CD14-positive monocyte (primary cell): Measurements from ENCODE around the gene ADK. TPM values are rescaled to one million over a fixed set of nuclear protein-coding genes. Genes with fewer than 3 reads are reported as not detected.
A peak's percentile ranks its signal among the peaks of the same experiment; 100 is the strongest.

Experiments used
- DNase-seq, 3 donors: peaks; one replicate each; pipeline ENCODE4 v3.0.0-alpha.2; 2011 to 2022
- H2AFZ ChIP-seq: 2 replicates; pipeline ENCODE4 v1.6.0; 2012; ENCODE audit warnings: mild to moderate bottlenecking, low read depth, low read length, inconsistent platforms; ENCODE audit not compliant: insufficient read depth, poor library complexity, severe bottlenecking
- H3K27ac ChIP-seq, 2 donors: 1 replicate in 1 of 2; 2 replicates in 1 of 2; pipeline ENCODE4 v1.5.1; 2012 to 2013; ENCODE audit warnings: low read length in 2 of 2, control low read depth in 1 of 2, inconsistent platforms in 1 of 2, low read depth in 1 of 2, mild to moderate bottlenecking in 1 of 2
- H3K27me3 ChIP-seq, 2 donors: one replicate each; pipeline versions ENCODE4 v1.6.0 to v1.6.1; 2011 to 2013; ENCODE audit warnings: low read length in 2 of 2; ENCODE audit not compliant: control insufficient read depth in 2 of 2, insufficient read depth in 2 of 2
- H3K36me3 ChIP-seq, 2 donors: replicated peaks in 1 of 2; 1 replicate in 1 of 2; 2 replicates in 1 of 2; pipeline versions ENCODE4 v1.5.1 to v1.6.1; 2012 to 2013; ENCODE audit warnings: low read length in 2 of 2, control low read depth in 1 of 2, inconsistent platforms in 1 of 2, mild to moderate bottlenecking in 1 of 2; ENCODE audit not compliant: insufficient read depth in 2 of 2, control insufficient read depth in 1 of 2
- H3K4me1 ChIP-seq, 2 donors: 1 replicate in 1 of 2; 2 replicates in 1 of 2; pipeline versions ENCODE4 v1.5.1 to v1.6.1; 2012 to 2013; ENCODE audit warnings: low read length in 2 of 2, control low read depth in 1 of 2, inconsistent platforms in 1 of 2, mild to moderate bottlenecking in 1 of 2, moderate library complexity in 1 of 2; ENCODE audit not compliant: insufficient read depth in 2 of 2, control insufficient read depth in 1 of 2
- H3K4me2 ChIP-seq: replicated peaks from 2 replicates; pipeline ENCODE3; 2012; ENCODE audit warnings: low read length, moderate library complexity, mild to moderate bottlenecking; ENCODE audit not compliant: poor library complexity, severe bottlenecking; ENCODE audit errors: extremely low read depth
- H3K4me3 ChIP-seq, 3 experiments: fragments of 200-600 bp in 1 of 3; sonication (generic) in 1 of 3; replicated peaks in 1 of 3; 1 replicate in 2 of 3; 2 replicates in 1 of 3; pipeline ENCODE4 v1.5.1; 2011 to 2013; ENCODE audit warnings: low read length in 3 of 3, mild to moderate bottlenecking in 3 of 3, control low read depth in 2 of 3, low read depth in 2 of 3, inconsistent platforms in 1 of 3, moderate library complexity in 1 of 3
- H3K79me2 ChIP-seq: 2 replicates; pipeline ENCODE4 v1.6.0; 2012; ENCODE audit warnings: mild to moderate bottlenecking, control low read depth, inconsistent platforms, low read length, moderate library complexity; ENCODE audit not compliant: insufficient read depth
- H3K9ac ChIP-seq: 2 replicates; pipeline ENCODE4 v1.6.0; 2017; ENCODE audit warnings: low read length, mild to moderate bottlenecking; ENCODE audit not compliant: insufficient read depth, poor library complexity, severe bottlenecking
- H3K9me3 ChIP-seq, 2 donors: replicated peaks in 1 of 2; 1 replicate in 1 of 2; 2 replicates in 1 of 2; pipeline versions ENCODE4 v1.5.1 to v1.6.1; 2012 to 2013; ENCODE audit warnings: low read length in 2 of 2, control low read depth in 1 of 2; ENCODE audit not compliant: control insufficient read depth in 1 of 2, insufficient read depth in 1 of 2
- H4K20me1 ChIP-seq: 2 replicates; pipeline ENCODE4 v1.6.0; 2012; ENCODE audit warnings: mild to moderate bottlenecking, low read length, control low read depth, moderate library complexity; ENCODE audit not compliant: insufficient read depth
- H3K27ac Mint-ChIP-seq, 7 donors: one replicate each; pipeline ENCODE4 v1.8.0; 2020; ENCODE audit warnings: mild to moderate bottlenecking in 7 of 7, mixed read lengths in 7 of 7, moderate library complexity in 6 of 7, inconsistent platforms in 2 of 7
- H3K27me3 Mint-ChIP-seq, 3 donors: one replicate each; pipeline ENCODE4 v1.8.0; 2021 to 2022; ENCODE audit warnings: low read depth in 3 of 3, mild to moderate bottlenecking in 3 of 3, mixed read lengths in 3 of 3, moderate library complexity in 3 of 3, inconsistent platforms in 1 of 3
- H3K36me3 Mint-ChIP-seq, 2 donors: one replicate each; pipeline ENCODE4 v1.8.0; 2020; ENCODE audit warnings: mixed read lengths in 2 of 2, inconsistent platforms in 1 of 2, mild to moderate bottlenecking in 1 of 2
- H3K4me1 Mint-ChIP-seq: one replicate; pipeline ENCODE4 v1.8.0; 2020; ENCODE audit warnings: mild to moderate bottlenecking, mixed read lengths
- H3K4me3 Mint-ChIP-seq, 2 donors: one replicate each; pipeline ENCODE4 v1.8.0; 2020; ENCODE audit warnings: mild to moderate bottlenecking in 2 of 2, mixed read lengths in 2 of 2, moderate library complexity in 1 of 2
- H3K9me3 Mint-ChIP-seq, 7 donors: one replicate each; pipeline ENCODE4 v1.8.0; 2020 to 2022; ENCODE audit warnings: mixed read lengths in 7 of 7, mild to moderate bottlenecking in 6 of 7, moderate library complexity in 6 of 7, inconsistent platforms in 2 of 7
- WGBS: methylation state at CpG from one replicate; pipeline ENCODE4 v1.1.5; 2013; ENCODE audit warnings: missing lambda C conversion rate; ENCODE audit not compliant: insufficient coverage; 5-methylcytosine and 5-hydroxymethylcytosine counted together
- intact Hi-C, 2 donors: fragments of 100-400 bp; cut with micrococcal nuclease; formaldehyde crosslinking; loops; one replicate each; pipeline versions ENCODE4 v1.15.0 to v1.15.1; 2023
- polyA plus RNA-seq, 3 donors: library from polyadenylated mRNA; depleted of rRNA in 1 of 3; unstranded in 2 of 3; stranded (reverse) in 1 of 3; fragments of 300-500 nt in 2 of 3; fragments of >200 nt in 1 of 3; fragmentation: Illumina TruSeq in 2 of 3; gene quantifications; 1 replicate in 2 of 3; 2 replicates in 1 of 3; pipeline ENCODE4 v1.2.3, GENCODE V29; 2012 to 2021
- TF ChIP-seq, protein P1 (sequence below): fragments of 200-600 bp; IDR thresholded peaks from one replicate; pipeline ENCODE4 v1.8.0; 2022; ENCODE audit warnings: antibody characterized with exemption, mild to moderate bottlenecking

Gene ADK
- polyA plus RNA-seq, 3 donors = 6.4 to 38.2 (median 35.7) TPM

DNA sequence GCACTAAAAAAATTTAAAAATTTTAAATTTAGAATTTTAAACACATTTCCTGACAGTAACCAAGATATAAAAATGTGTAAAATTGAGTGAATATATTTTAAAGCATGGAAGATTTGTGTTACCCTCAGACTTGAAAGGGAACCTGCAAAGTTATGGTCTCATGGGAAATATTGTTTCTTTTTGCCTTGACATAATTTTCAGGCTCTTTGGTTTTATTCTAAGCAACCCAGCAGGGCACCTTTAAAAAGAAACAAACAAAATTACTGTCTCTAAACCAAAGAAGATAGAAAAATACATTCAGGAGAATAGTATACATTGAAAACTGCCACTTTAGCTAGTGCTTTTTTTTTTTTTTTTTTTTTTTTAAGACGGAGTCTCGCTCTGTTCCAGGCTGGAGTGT is 87.5 kb downstream of the ADK start:
- H2AFZ ChIP-seq = peak overlapping the region; percentile 51
- H3K4me2 ChIP-seq = peak overlapping the region; percentile 54
- H3K36me3 ChIP-seq = peaks cover 8 to 9% of the 10 kb centered on the region in 2 donors
- intact Hi-C loops = no loop called here
- Mint-ChIP-seq H3K4me3 (no peak overlapping the region), H3K36me3 (peaks cover 7 to 12% of the 10 kb centered on the region in 2 donors), H3K27me3 (no peaks in the 10 kb centered on the region), H3K9me3 (no peaks in the 10 kb centered on the region), H3K4me1 (peaks cover 10% of the 10 kb centered on the region), H3K27ac (no peak overlapping the region)
- DNase-seq = no peak
- peak overlapping the region in 1 of 2 donors; percentile 70 for H3K27ac ChIP-seq
- no CpG with 5 or more reads among the region's 2 CpGs for WGBS
- no peaks in the 10 kb centered on the region for H3K27me3 ChIP-seq
- no peak overlapping the region for H3K9ac ChIP-seq
- H3K9me3 ChIP-seq = no peaks in the 10 kb centered on the region
- peak overlapping the region in 1 of 3 experiments; percentile 43 for H3K4me3 ChIP-seq
- peaks cover 10 to 14% of the 10 kb centered on the region in 2 donors for H3K4me1 ChIP-seq
- H4K20me1 ChIP-seq = no peaks in the 10 kb centered on the region
- TF ChIP-seq, protein P1, sequence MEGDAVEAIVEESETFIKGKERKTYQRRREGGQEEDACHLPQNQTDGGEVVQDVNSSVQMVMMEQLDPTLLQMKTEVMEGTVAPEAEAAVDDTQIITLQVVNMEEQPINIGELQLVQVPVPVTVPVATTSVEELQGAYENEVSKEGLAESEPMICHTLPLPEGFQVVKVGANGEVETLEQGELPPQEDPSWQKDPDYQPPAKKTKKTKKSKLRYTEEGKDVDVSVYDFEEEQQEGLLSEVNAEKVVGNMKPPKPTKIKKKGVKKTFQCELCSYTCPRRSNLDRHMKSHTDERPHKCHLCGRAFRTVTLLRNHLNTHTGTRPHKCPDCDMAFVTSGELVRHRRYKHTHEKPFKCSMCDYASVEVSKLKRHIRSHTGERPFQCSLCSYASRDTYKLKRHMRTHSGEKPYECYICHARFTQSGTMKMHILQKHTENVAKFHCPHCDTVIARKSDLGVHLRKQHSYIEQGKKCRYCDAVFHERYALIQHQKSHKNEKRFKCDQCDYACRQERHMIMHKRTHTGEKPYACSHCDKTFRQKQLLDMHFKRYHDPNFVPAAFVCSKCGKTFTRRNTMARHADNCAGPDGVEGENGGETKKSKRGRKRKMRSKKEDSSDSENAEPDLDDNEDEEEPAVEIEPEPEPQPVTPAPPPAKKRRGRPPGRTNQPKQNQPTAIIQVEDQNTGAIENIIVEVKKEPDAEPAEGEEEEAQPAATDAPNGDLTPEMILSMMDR = no peak
- peaks cover 3% of the 10 kb centered on the region for H3K79me2 ChIP-seq

DNA sequence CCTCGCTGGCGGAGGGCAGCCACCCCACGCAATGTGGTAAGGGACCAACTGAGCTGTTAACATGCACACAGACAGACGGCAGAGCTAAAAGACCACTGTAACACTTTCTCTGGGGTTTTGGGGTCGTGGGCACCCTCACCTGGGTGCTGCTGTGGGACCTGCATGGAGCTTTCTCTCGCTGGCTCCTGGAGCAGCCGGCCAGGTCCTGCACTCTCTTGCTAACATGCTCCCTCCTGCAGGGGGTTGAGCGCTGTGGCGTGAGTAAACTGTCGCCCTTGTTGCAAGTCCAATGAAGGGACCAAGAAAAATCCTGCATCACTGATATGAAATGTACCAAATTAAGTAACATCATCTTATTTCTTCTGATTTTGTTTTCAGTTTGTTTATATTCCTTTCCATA is 92.0 kb downstream of the ADK start:
- no peak overlapping the region for H3K4me2 ChIP-seq
- H3K9ac ChIP-seq = no peak overlapping the region
- TF ChIP-seq, protein P1 = no peak
- H3K36me3 ChIP-seq = peaks cover 8 to 10% of the 10 kb centered on the region in 2 donors
- intact Hi-C loops = no loop called here
- no peak overlapping the region for H2AFZ ChIP-seq
- peak overlapping the region in 1 of 7 donors; percentile 7 for H3K27ac Mint-ChIP-seq
- no peak for DNase-seq
- H3K36me3 Mint-ChIP-seq = peaks cover 7 to 10% of the 10 kb centered on the region in 2 donors
- H3K27me3 Mint-ChIP-seq = no peaks in the 10 kb centered on the region
- no peak overlapping the region for H3K4me3 ChIP-seq
- peaks cover 3% of the 10 kb centered on the region for H3K79me2 ChIP-seq
- H3K4me1 Mint-ChIP-seq = peaks cover 6% of the 10 kb centered on the region
- 98% methylated on average over 8 of the region's 10 CpGs for WGBS
- no peaks in the 10 kb centered on the region for H4K20me1 ChIP-seq
- H3K27me3 ChIP-seq = no peaks in the 10 kb centered on the region
- no peaks in the 10 kb centered on the region for H3K9me3 Mint-ChIP-seq
- peaks cover 8 to 9% of the 10 kb centered on the region in 2 donors for H3K4me1 ChIP-seq
- H3K9me3 ChIP-seq = no peaks in the 10 kb centered on the region
- no peak overlapping the region for H3K4me3 Mint-ChIP-seq
- no peak overlapping the region for H3K27ac ChIP-seq
